Activated T-cell treated with anti-CD3 and anti-CD28 coated beads, Interleukin-2, amount 50 U/mL, for 72 hours (primary cell): ENCODE results near the gene BABAM2. TPM values are rescaled to one million over a fixed set of nuclear protein-coding genes. Genes with fewer than 3 reads are reported as not detected.

Experiments
- ATAC-seq, 2 donors: fragments of 150-1000 bp; cut with Tn5 transposase; replicated peaks in 1 of 2; 2 replicates each; pipeline ENCODE4 v1.10.0; 2021; ENCODE audit warnings: moderate library complexity in 2 of 2, mild to moderate bottlenecking in 1 of 2
- DNase-seq, 2 donors: peaks; one replicate each; pipeline ENCODE4 v3.0.0; 2021 to 2022; ENCODE audit warnings: mixed read lengths in 1 of 2
- H3K27ac Mint-ChIP-seq: one replicate; pipeline ENCODE4 v1.8.0; 2022; ENCODE audit warnings: mild to moderate bottlenecking, moderate library complexity, mixed read lengths
- H3K27me3 Mint-ChIP-seq: one replicate; pipeline ENCODE4 v1.8.0; 2022; ENCODE audit warnings: low read depth, mixed read lengths
- H3K36me3 Mint-ChIP-seq, 2 donors: one replicate each; pipeline ENCODE4 v1.8.0; 2022; ENCODE audit warnings: mixed read lengths in 2 of 2, mild to moderate bottlenecking in 1 of 2; ENCODE audit not compliant: insufficient read depth in 2 of 2
- H3K4me1 Mint-ChIP-seq: one replicate; pipeline ENCODE4 v1.8.0; 2022; ENCODE audit warnings: low read depth, mixed read lengths
- H3K4me3 Mint-ChIP-seq, 2 donors: one replicate each; pipeline ENCODE4 v1.8.0; 2022; ENCODE audit warnings: mild to moderate bottlenecking in 2 of 2, mixed read lengths in 2 of 2, moderate library complexity in 2 of 2
- H3K9me3 Mint-ChIP-seq, 2 donors: one replicate each; pipeline ENCODE4 v1.8.0; 2022; ENCODE audit warnings: mixed read lengths in 2 of 2
- total RNA-seq, 2 donors: library from RNA; stranded (reverse); gene quantifications; one replicate each; pipeline ENCODE4 v1.2.3, GENCODE V29; 2022

Gene BABAM2
- total RNA-seq, 2 donors from 2014 or later = 96.6 to 97.2 TPM

- peaks cover 21% of the 10 kb centered on the region for H3K4me1 Mint-ChIP-seq
These were observed 329.3 kb downstream of the BABAM2 start for GRCh38 chr2:28219758-28220368.

DNA sequence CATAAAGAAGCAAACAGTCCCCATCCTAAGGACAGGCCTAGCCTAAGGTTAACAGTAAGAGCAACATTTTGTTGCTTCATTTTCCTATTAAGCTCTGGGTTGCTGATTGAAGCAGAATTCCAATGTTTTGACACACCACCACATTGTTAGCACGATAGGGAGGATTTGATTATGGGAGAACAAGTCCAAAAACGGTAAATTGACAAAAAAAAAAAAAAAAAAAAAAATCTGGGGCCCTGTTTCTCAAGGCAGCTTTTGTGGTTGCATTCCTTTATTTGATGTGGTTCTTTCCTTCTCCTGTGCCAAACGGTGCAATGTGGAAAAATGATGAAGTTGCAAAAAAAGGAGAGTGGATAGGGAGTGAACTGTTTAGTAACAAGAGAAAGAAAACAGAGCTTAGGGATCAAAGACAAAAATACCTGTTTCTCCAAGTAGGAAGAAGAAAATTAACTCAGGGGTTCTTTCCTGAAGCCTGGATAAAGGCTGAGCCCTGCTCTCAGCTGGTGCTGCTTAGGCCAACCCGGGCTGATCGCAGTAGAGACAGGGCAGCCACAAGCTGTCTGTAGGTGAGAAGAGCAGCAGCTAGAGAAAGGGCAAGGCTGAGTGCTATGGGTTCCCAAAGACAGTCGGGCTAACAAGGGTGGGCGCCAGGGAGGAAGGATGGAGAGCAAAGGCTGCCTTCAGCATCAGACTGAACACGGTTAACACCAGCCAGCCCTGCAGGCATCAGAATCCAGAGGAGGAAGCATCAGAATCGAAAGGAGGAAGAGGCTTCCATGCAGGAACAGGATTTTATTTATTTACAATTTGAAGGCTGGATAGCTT lies 334.3 kb downstream of the BABAM2 start:
- H3K4me3 Mint-ChIP-seq = no peak overlapping the region
- no peaks in the 10 kb centered on the region for H3K27me3 Mint-ChIP-seq
- no peak overlapping the region for H3K27ac Mint-ChIP-seq
- DNase-seq = no peak
- H3K9me3 Mint-ChIP-seq = no peaks in the 10 kb centered on the region
- no peak for ATAC-seq
- peaks cover 29% of the 10 kb centered on the region for H3K4me1 Mint-ChIP-seq
- no peaks in the 10 kb centered on the region for H3K36me3 Mint-ChIP-seq

More at GRCh38 chr2:28219758-28220368, 329.3 kb downstream of the BABAM2 start:
- Mint-ChIP-seq H3K4me3 (no peak overlapping the region), H3K27me3 (no peaks in the 10 kb centered on the region), H3K27ac (no peak overlapping the region), H3K36me3 (no peaks in the 10 kb centered on the region), H3K9me3 (no peaks in the 10 kb centered on the region)
- DNase-seq (no peak), ATAC-seq (no peak)

DNA sequence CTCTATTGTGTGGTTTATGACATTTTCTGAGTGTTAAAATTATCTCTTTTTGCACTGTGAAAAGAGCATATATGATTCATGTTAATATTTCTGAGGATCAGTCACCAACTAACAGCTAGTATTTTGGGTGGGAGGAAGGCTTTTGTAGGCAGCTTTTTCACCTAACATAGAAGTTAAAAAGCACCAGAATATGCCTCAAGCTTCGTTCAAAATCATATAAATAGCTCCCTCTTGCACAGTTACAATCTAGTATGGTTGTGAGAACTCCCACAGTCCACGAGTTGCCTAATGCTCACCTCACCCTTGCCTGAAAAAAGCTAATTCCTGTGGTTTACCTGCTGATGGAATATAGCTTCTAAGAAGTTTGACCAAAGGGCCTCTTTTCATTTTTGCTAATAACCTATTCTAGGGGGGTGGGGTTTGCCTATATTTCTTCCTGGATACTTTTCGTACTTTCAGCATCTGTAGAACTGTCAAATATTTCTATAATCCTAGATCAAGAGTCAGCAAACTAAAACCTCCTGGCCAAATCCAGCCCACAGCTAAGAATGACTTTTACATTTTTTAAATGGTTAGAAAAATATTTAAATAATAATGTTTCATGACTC lies 335.0 kb downstream of the BABAM2 start:
- H3K4me3 Mint-ChIP-seq = no peak overlapping the region
- no peaks in the 10 kb centered on the region for H3K27me3 Mint-ChIP-seq
- DNase-seq (no peak), ATAC-seq (no peak)
- H3K27ac Mint-ChIP-seq = no peak overlapping the region
- peaks cover 0 to 1% of the 10 kb centered on the region in 2 donors for H3K9me3 Mint-ChIP-seq
- H3K4me1 Mint-ChIP-seq = peaks cover 22% of the 10 kb centered on the region
- no peaks in the 10 kb centered on the region for H3K36me3 Mint-ChIP-seq

GRCh38 chr2:28226558-28226957 lies 336.0 kb downstream of the BABAM2 start:
- H3K36me3 Mint-ChIP-seq = no peaks in the 10 kb centered on the region
- ATAC-seq = no peak
- H3K4me3 Mint-ChIP-seq = no peak overlapping the region
- H3K27ac Mint-ChIP-seq = no peak overlapping the region
- peaks cover 0 to 1% of the 10 kb centered on the region in 2 donors for H3K9me3 Mint-ChIP-seq
- no peaks in the 10 kb centered on the region for H3K27me3 Mint-ChIP-seq
- no peak for DNase-seq
- H3K4me1 Mint-ChIP-seq = peaks cover 22% of the 10 kb centered on the region

GRCh38 chr2:28227498-28227897 lies 337.0 kb downstream of the BABAM2 start:
- DNase-seq = no peak
- no peaks in the 10 kb centered on the region for H3K36me3 Mint-ChIP-seq
- no peaks in the 10 kb centered on the region for H3K27me3 Mint-ChIP-seq
- peaks cover 28% of the 10 kb centered on the region for H3K4me1 Mint-ChIP-seq
- peaks cover 0 to 1% of the 10 kb centered on the region in 2 donors for H3K9me3 Mint-ChIP-seq
- H3K4me3 Mint-ChIP-seq = no peak overlapping the region
- no peak for ATAC-seq
- no peak overlapping the region for H3K27ac Mint-ChIP-seq

DNA sequence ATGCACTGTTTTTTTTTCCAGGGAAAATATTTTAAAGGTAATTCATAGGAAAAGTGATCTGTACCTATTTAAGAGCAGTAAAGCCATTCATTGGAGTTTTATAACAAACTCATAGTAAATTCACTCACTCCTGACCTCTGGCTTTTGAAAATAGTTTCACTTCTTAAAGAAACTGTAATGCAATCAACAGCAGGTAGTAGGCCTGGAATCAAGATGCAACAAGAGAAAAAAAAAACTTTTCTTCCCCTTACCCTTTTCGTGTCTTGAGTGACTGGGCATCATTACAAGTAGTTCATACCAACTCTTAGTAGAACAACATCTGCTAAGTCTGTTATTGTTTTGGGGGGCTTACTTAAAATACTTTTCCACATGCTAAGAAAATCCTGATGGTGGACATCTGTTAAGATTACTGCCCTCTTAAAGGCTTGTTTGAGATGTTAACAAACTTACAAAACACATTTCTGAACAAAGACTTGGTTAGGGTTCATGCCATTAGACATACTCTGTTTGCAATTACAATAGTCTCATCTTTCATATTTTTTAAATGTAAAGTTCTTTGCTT lies 338.0 kb downstream of the BABAM2 start:
- no peak overlapping the region for H3K4me3 Mint-ChIP-seq

GRCh38 chr2:28231110-28231631 lies 340.6 kb downstream of the BABAM2 start:
- DNase-seq (no peak), ATAC-seq (no peak)
- H3K9me3 Mint-ChIP-seq = peaks cover 0 to 1% of the 10 kb centered on the region in 2 donors
- H3K27ac Mint-ChIP-seq = no peak overlapping the region
- H3K36me3 Mint-ChIP-seq = no peaks in the 10 kb centered on the region
- no peak overlapping the region for H3K4me3 Mint-ChIP-seq
- H3K27me3 Mint-ChIP-seq = no peaks in the 10 kb centered on the region
- peaks cover 20% of the 10 kb centered on the region for H3K4me1 Mint-ChIP-seq

More for the DNA sequence above, 338.0 kb downstream of the BABAM2 start:
- Mint-ChIP-seq H3K27me3 (no peaks in the 10 kb centered on the region), H3K36me3 (no peaks in the 10 kb centered on the region), H3K9me3 (peaks cover 0 to 1% of the 10 kb centered on the region in 2 donors), H3K27ac (no peak overlapping the region), H3K4me1 (peaks cover 28% of the 10 kb centered on the region)
- DNase-seq (no peak), ATAC-seq (no peak)

DNA sequence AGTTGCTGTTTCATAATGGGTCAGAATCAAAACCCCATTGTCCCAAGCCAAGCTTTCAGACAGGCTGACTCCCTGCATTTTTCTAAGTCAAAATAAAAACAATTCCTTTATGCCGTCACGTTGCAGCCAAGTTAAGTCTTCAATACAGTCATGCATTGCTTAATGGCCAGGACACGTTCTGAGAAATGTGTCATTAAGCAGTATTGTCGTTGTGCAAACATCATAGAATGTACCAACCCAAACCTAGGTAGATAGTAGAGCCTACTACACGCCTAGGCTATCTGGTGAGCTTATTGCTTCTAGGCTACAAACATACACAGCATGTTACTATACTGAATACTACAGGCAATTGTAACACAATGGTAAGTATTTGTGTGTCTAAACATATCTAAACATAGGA lies 341.8 kb downstream of the BABAM2 start:
- Mint-ChIP-seq H3K4me1 (peaks cover 9% of the 10 kb centered on the region), H3K4me3 (no peak overlapping the region), H3K9me3 (peaks cover 0 to 1% of the 10 kb centered on the region in 2 donors), H3K27ac (no peak overlapping the region), H3K27me3 (no peaks in the 10 kb centered on the region), H3K36me3 (no peaks in the 10 kb centered on the region)
- DNase-seq = no peak
- ATAC-seq = no peak

DNA sequence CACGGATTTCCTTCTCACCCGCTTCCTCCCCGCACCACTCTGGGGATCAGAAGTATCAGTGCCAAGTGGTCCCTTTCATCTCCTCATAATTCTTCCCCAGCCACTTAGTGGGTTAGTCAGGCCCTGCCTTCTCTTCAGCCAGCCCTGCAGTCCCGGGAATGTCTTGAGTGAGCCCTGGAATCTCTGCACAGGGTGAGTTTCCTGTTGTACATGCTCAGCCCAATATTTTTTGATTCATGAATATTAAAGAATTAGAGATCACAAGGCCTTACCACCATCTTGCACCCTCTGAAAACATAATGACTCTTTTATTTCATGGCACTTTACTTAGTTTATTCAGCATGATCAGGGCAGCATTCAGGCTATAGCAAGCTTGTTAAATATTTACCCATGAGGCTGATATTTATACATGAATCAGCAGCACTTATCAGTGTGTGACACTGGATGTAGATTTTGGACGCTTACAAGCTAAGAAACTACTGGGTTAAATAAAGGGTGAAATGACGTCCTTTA lies 342.7 kb downstream of the BABAM2 start:
- Mint-ChIP-seq H3K4me3 (no peak overlapping the region), H3K27ac (no peak overlapping the region), H3K9me3 (peaks cover 0 to 1% of the 10 kb centered on the region in 2 donors), H3K4me1 (peaks cover 5% of the 10 kb centered on the region), H3K27me3 (no peaks in the 10 kb centered on the region), H3K36me3 (no peaks in the 10 kb centered on the region)
- DNase-seq (no peak), ATAC-seq (no peak)

GRCh38 chr2:28234807-28235206 lies 344.3 kb downstream of the BABAM2 start:
- H3K27ac Mint-ChIP-seq = no peak overlapping the region
- ATAC-seq (no peak), DNase-seq (no peak)
- H3K4me3 Mint-ChIP-seq = no peak overlapping the region
- H3K27me3 Mint-ChIP-seq = no peaks in the 10 kb centered on the region
- no peaks in the 10 kb centered on the region for H3K36me3 Mint-ChIP-seq
- peaks cover 5% of the 10 kb centered on the region for H3K4me1 Mint-ChIP-seq
- peaks cover 0 to 1% of the 10 kb centered on the region in 2 donors for H3K9me3 Mint-ChIP-seq

DNA sequence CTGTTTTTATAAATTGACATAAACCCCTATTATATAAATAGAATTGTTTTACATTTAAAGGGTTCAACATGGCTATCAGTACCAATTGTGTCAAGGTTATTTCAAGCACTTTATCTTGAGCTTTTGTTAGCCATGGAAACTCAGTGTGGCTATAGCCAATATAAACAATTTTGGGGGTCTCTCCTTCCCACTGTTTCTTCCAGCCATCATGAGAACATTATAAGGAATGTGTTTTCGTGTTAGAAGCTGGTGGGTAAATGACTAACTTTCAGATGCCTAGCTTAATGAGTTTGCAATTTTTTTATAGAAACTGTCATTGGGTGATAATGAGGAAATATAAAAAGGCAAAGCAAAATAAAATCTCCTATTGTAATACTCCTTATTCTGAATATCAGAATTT lies 348.7 kb downstream of the BABAM2 start:
- Mint-ChIP-seq H3K4me1 (no peaks in the 10 kb centered on the region), H3K27me3 (no peaks in the 10 kb centered on the region), H3K4me3 (no peak overlapping the region), H3K9me3 (no peaks in the 10 kb centered on the region), H3K36me3 (peaks cover 0 to 2% of the 10 kb centered on the region in 2 donors), H3K27ac (no peak overlapping the region)
- ATAC-seq (no peak), DNase-seq (no peak)

- Mint-ChIP-seq H3K4me3 (no peak overlapping the region), H3K9me3 (no peaks in the 10 kb centered on the region), H3K27ac (peak overlapping the region; percentile 59), H3K36me3 (peaks cover 0 to 4% of the 10 kb centered on the region in 2 donors), H3K27me3 (no peaks in the 10 kb centered on the region), H3K4me1 (no peaks in the 10 kb centered on the region)
- ATAC-seq (no peak), DNase-seq (no peak)
These were observed 350.4 kb downstream of the BABAM2 start for GRCh38 chr2:28240937-28241336.

DNA sequence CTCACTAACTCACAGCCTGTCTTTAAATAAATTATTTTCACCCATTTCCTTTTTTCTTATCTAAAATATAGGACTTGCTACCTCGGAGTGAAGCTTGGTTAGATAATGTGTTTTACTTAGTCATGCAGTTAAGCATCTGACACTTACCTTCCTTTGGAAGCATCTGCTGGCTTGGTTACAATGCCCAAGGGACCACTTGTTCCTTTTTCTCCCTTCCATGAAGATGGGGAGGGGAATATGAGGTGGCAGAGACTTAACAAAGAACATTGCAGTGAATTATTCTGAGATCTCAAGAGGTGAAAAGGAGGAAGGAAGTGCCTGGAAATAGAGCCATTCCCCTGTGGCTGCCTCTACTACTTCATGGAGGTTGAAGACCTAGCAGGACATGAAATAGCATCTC lies 356.8 kb downstream of the BABAM2 start:
- no peaks in the 10 kb centered on the region for H3K9me3 Mint-ChIP-seq
- DNase-seq (no peak), ATAC-seq (no peak)
- H3K4me1 Mint-ChIP-seq = peaks cover 29% of the 10 kb centered on the region
- H3K4me3 Mint-ChIP-seq = no peak overlapping the region
- peak overlapping the region; percentile 72 for H3K27ac Mint-ChIP-seq
- peaks cover 0 to 4% of the 10 kb centered on the region in 2 donors for H3K36me3 Mint-ChIP-seq
- H3K27me3 Mint-ChIP-seq = no peaks in the 10 kb centered on the region
